SU-DHL-6 (cell line): ENCODE measurements around the gene GABBR2.

Source experiments
- H2AFZ ChIP-seq: fragments of 200-600 bp; sonication (generic); 2 replicates; pipeline ENCODE4 v1.6.1; 2014; ENCODE audit warnings: low read depth, mild to moderate bottlenecking, moderate library complexity, mixed read lengths, antibody characterized with exemption, low read length; ENCODE audit not compliant: severe bottlenecking
- H3F3A ChIP-seq: fragments of 200-600 bp; shearing (Covaris generic); 2 replicates; pipeline ENCODE4 v1.6.0; 2016; ENCODE audit warnings: antibody characterized with exemption, mild to moderate bottlenecking; ENCODE audit not compliant: insufficient read depth
- H3K27ac ChIP-seq: fragments of 200-600 bp; sonication (generic); 2 replicates; pipeline ENCODE4 v1.5.1; 2016; ENCODE audit warnings: low read depth, mild to moderate bottlenecking, low read length, moderate library complexity, mixed read lengths
- H3K27me3 ChIP-seq: fragments of 200-600 bp; sonication (generic), shearing (Covaris generic); 2 replicates; pipeline ENCODE4 v1.6.0; 2014; ENCODE audit warnings: mild to moderate bottlenecking, low read length
- H3K36me3 ChIP-seq: fragments of 200-600 bp; sonication (generic); 2 replicates; pipeline ENCODE4 v1.6.1; 2014; ENCODE audit warnings: mild to moderate bottlenecking, low read length, mixed read lengths
- H3K4me2 ChIP-seq: fragments of 300-600, 200-600 bp; shearing (Covaris generic), sonication (generic); 2 replicates; pipeline ENCODE4 v1.6.0; 2014; ENCODE audit warnings: low read length, low read depth, mild to moderate bottlenecking; ENCODE audit not compliant: poor library complexity, severe bottlenecking
- H3K4me3 ChIP-seq: fragments of 200-600 bp; sonication (generic); 2 replicates; pipeline ENCODE4 v1.5.1; 2014; ENCODE audit warnings: antibody characterized with exemption, low read length, mild to moderate bottlenecking, mixed read lengths; ENCODE audit not compliant: insufficient read depth, poor library complexity, severe bottlenecking
- H3K79me2 ChIP-seq: fragments of 200-600 bp; sonication (generic); 2 replicates; pipeline ENCODE4 v1.6.1; 2014; ENCODE audit warnings: mild to moderate bottlenecking, low read length, moderate library complexity; ENCODE audit not compliant: insufficient read depth
- H3K9ac ChIP-seq: fragments of 200-600 bp; sonication (generic); 2 replicates; pipeline ENCODE4 v1.7.0; 2014; ENCODE audit warnings: mild to moderate bottlenecking, low read length
- H3K9me2 ChIP-seq: fragments of 200-600 bp; sonication (generic); replicated peaks from 2 replicates; pipeline ENCODE4 v1.6.1; 2014; ENCODE audit warnings: low read length; ENCODE audit not compliant: insufficient read depth
- H3K9me3 ChIP-seq: fragments of 200-600 bp; sonication (generic); 2 replicates; pipeline ENCODE4 v1.6.1; 2014; ENCODE audit warnings: low read length, mixed read lengths; ENCODE audit not compliant: insufficient read depth
- H4K20me1 ChIP-seq: fragments of 200-600 bp; sonication (generic); 2 replicates; pipeline ENCODE4 v1.6.1; 2014; ENCODE audit warnings: low read depth, mild to moderate bottlenecking, antibody characterized with exemption, low read length, moderate library complexity, mixed read lengths
- CTCF ChIP-seq: fragments of 200-600 bp; sonication (generic); IDR thresholded peaks from one replicate; pipeline ENCODE4 v1.5.1; 2017; ENCODE audit warnings: antibody characterized with exemption, mild to moderate bottlenecking, low read length, moderate library complexity; ENCODE audit not compliant: insufficient read depth, poor library complexity, severe bottlenecking
- EZH2phosphoT487 ChIP-seq: fragments of 200-600 bp; sonication (generic), shearing (Covaris generic); conservative IDR thresholded peaks from 2 replicates; pipeline ENCODE4 v1.6.1; 2018; ENCODE audit warnings: mild to moderate bottlenecking, antibody characterized with exemption, low read length, moderate library complexity, mixed read lengths

The GABBR2 gene

GRCh38 chr9:98323051-98323830 lies 385.5 kb downstream of the GABBR2 start:
- H3K9me3 ChIP-seq: no peaks in the 10 kb centered on the region
- no peaks in the 10 kb centered on the region for H3K79me2 ChIP-seq
- no peaks in the 10 kb centered on the region for H3K36me3 ChIP-seq
- H2AFZ ChIP-seq: no peak overlapping the region
- H3K4me3 ChIP-seq: no peak overlapping the region
- H3K9ac ChIP-seq: no peak overlapping the region
- H3K27me3 ChIP-seq: no peaks in the 10 kb centered on the region
- H3F3A ChIP-seq: no peaks in the 10 kb centered on the region
- TF ChIP-seq EZH2phosphoT487 (no peak), CTCF (no peak)
- H4K20me1 ChIP-seq: no peaks in the 10 kb centered on the region
- H3K4me2 ChIP-seq: no peak overlapping the region
- no peaks in the 10 kb centered on the region for H3K9me2 ChIP-seq
- no peak overlapping the region for H3K27ac ChIP-seq

- Histone ChIP-seq H3F3A (no peaks in the 10 kb centered on the region), H3K36me3 (no peaks in the 10 kb centered on the region), H3K9me3 (no peaks in the 10 kb centered on the region)
Observed at GRCh38 chr9:98321269-98321668, 387.5 kb downstream of the GABBR2 start.

GRCh38 chr9:98318834-98319478 lies 389.8 kb downstream of the GABBR2 start:
- Histone ChIP-seq H3K9ac (no peak overlapping the region), H3K36me3 (no peaks in the 10 kb centered on the region), H3F3A (no peaks in the 10 kb centered on the region), H3K27ac (no peak overlapping the region), H3K9me3 (no peaks in the 10 kb centered on the region), H3K79me2 (no peaks in the 10 kb centered on the region), H4K20me1 (no peaks in the 10 kb centered on the region), H3K4me3 (no peak overlapping the region), H3K27me3 (no peaks in the 10 kb centered on the region), H3K4me2 (no peak overlapping the region), H3K9me2 (no peaks in the 10 kb centered on the region), H2AFZ (no peak overlapping the region)
- TF ChIP-seq EZH2phosphoT487 (no peak), CTCF (no peak)

More at GRCh38 chr9:98321269-98321668, 387.5 kb downstream of the GABBR2 start:
- Histone ChIP-seq H3K9me2 (no peaks in the 10 kb centered on the region), H3K79me2 (no peaks in the 10 kb centered on the region), H3K27me3 (no peaks in the 10 kb centered on the region), H4K20me1 (no peaks in the 10 kb centered on the region), H3K4me3 (no peak overlapping the region), H2AFZ (no peak overlapping the region), H3K4me2 (no peak overlapping the region), H3K9ac (no peak overlapping the region), H3K27ac (no peak overlapping the region)
- TF ChIP-seq CTCF: no peak
- no peak for TF ChIP-seq EZH2phosphoT487
